Loucy (cell line): ENCODE data around the gene PET100.
"Not testable (repeated sequence)": the region's sequence is repeated elsewhere in the genome, so short reads cannot be mapped to it uniquely, and the experiment has no call there.

Experiments used
- H2AFZ ChIP-seq: fragments of 200-600 bp; sonication (generic); 2 replicates; pipeline ENCODE4 v1.6.0; 2016; ENCODE audit warnings: antibody characterized with exemption, mild to moderate bottlenecking, low read length, moderate library complexity
- H3F3A ChIP-seq: fragments of 200-600 bp; 2 replicates; pipeline ENCODE4 v1.6.0; 2016; ENCODE audit warnings: antibody characterized with exemption, low read depth, mild to moderate bottlenecking
- H3K27me3 ChIP-seq: fragments of 200-600 bp; sonication (generic); 2 replicates; pipeline ENCODE4 v1.6.1; 2014; ENCODE audit warnings: low read length, mild to moderate bottlenecking; ENCODE audit not compliant: insufficient read depth, poor library complexity, severe bottlenecking
- H3K36me3 ChIP-seq: fragments of 200-600 bp; sonication (generic); 2 replicates; pipeline ENCODE4 v1.6.1; 2016; ENCODE audit warnings: low read length; ENCODE audit not compliant: insufficient read depth
- H3K4me1 ChIP-seq: fragments of 200-600 bp; sonication (generic); 2 replicates; pipeline ENCODE4 v1.5.1; 2014; ENCODE audit warnings: low read length, mild to moderate bottlenecking; ENCODE audit not compliant: insufficient read depth, poor library complexity, severe bottlenecking
- H3K4me2 ChIP-seq: fragments of 200-600 bp; sonication (generic); 2 replicates; pipeline ENCODE4 v1.6.0; 2014; ENCODE audit warnings: antibody characterized with exemption, low read length, low read depth, mild to moderate bottlenecking; ENCODE audit not compliant: poor library complexity, severe bottlenecking
- H3K4me3 ChIP-seq: fragments of 200-600 bp; sonication (generic); 2 replicates; pipeline ENCODE4 v1.5.1; 2014; ENCODE audit warnings: low read length, mild to moderate bottlenecking, mixed read lengths; ENCODE audit not compliant: poor library complexity, severe bottlenecking
- H3K79me2 ChIP-seq: fragments of 200-600 bp; sonication (generic); 2 replicates; pipeline ENCODE4 v1.6.1; 2014; ENCODE audit warnings: low read length; ENCODE audit not compliant: insufficient read depth
- H3K9ac ChIP-seq: fragments of 200-600 bp; sonication (generic); 2 replicates; pipeline ENCODE4 v1.6.0; 2014; ENCODE audit warnings: mild to moderate bottlenecking, low read depth, low read length, moderate library complexity; ENCODE audit not compliant: poor library complexity, severe bottlenecking
- H3K9me2 ChIP-seq: fragments of 200-600 bp; sonication (generic); replicated peaks from 2 replicates; pipeline ENCODE4 v1.6.1; 2016; ENCODE audit warnings: low read depth, low read length, mixed read lengths
- H3K9me3 ChIP-seq: fragments of 200-600 bp; sonication (generic); 2 replicates; pipeline ENCODE4 v1.6.1; 2014; ENCODE audit warnings: mild to moderate bottlenecking, antibody characterized with exemption, low read length, low read depth; ENCODE audit not compliant: insufficient read depth
- H4K20me1 ChIP-seq: fragments of 200-600 bp; sonication (generic); 2 replicates; pipeline ENCODE4 v1.6.0; 2014; ENCODE audit warnings: antibody characterized with exemption, low read length, mild to moderate bottlenecking; ENCODE audit not compliant: insufficient read depth, poor library complexity, severe bottlenecking
- CTCF ChIP-seq: fragments of 200-600 bp; sonication (generic); conservative IDR thresholded peaks from 2 replicates; pipeline ENCODE4 v1.5.1; 2014; ENCODE audit warnings: mild to moderate bottlenecking, antibody characterized with exemption, low read length
- EZH2phosphoT487 ChIP-seq: fragments of 200-600 bp; IDR thresholded peaks from 2 replicates; pipeline ENCODE4 v1.6.1; 2018; ENCODE audit warnings: antibody characterized with exemption, mild to moderate bottlenecking, moderate library complexity, borderline replicate concordance

Gene PET100

GRCh38 chr19:7641290-7642276 lies 12.0 kb downstream of the PET100 start:
- Histone ChIP-seq H3K36me3 (no peaks in the 10 kb centered on the region), H3K4me3 (no peak overlapping the region)

GRCh38 chr19:7642295-7643030 lies 12.9 kb downstream of the PET100 start:
- no peaks in the 10 kb centered on the region for H3K9me2 ChIP-seq
- no peak overlapping the region for H3K9ac ChIP-seq
- H4K20me1 ChIP-seq = no peaks in the 10 kb centered on the region
- no peaks in the 10 kb centered on the region for H3K9me3 ChIP-seq
- no peaks in the 10 kb centered on the region for H3K27me3 ChIP-seq
- H3K79me2 ChIP-seq = no peaks in the 10 kb centered on the region
- no peak overlapping the region for H3K4me3 ChIP-seq
- no peaks in the 10 kb centered on the region for H3K36me3 ChIP-seq
- TF ChIP-seq CTCF = no peak
- no peak for TF ChIP-seq EZH2phosphoT487
- no peaks in the 10 kb centered on the region for H3K4me1 ChIP-seq
- no peak overlapping the region for H3K4me2 ChIP-seq
- H2AFZ ChIP-seq = no peak overlapping the region
- no peaks in the 10 kb centered on the region for H3F3A ChIP-seq

More at GRCh38 chr19:7641290-7642276, 12.0 kb downstream of the PET100 start:
- Histone ChIP-seq H3K27me3 (no peaks in the 10 kb centered on the region), H4K20me1 (no peaks in the 10 kb centered on the region), H3K9me2 (no peaks in the 10 kb centered on the region), H3K79me2 (no peaks in the 10 kb centered on the region), H3K9ac (no peak overlapping the region), H3K9me3 (no peaks in the 10 kb centered on the region), H3F3A (no peaks in the 10 kb centered on the region), H3K4me1 (no peaks in the 10 kb centered on the region), H3K4me2 (no peak overlapping the region), H2AFZ (no peak overlapping the region)
- no peak for TF ChIP-seq EZH2phosphoT487
- no peak; the same call in 1 of the 2 replicates for TF ChIP-seq CTCF

GRCh38 chr19:7643031-7643415 lies 13.4 kb downstream of the PET100 start:
- Histone ChIP-seq H3K27me3 (no peaks in the 10 kb centered on the region), H3K9ac (no peak overlapping the region), H3K4me2 (no peak overlapping the region), H3K36me3 (no peaks in the 10 kb centered on the region), H3K4me1 (no peaks in the 10 kb centered on the region), H3K79me2 (no peaks in the 10 kb centered on the region), H3K9me3 (no peaks in the 10 kb centered on the region), H3K9me2 (no peaks in the 10 kb centered on the region), H3F3A (no peaks in the 10 kb centered on the region), H2AFZ (no peak overlapping the region), H4K20me1 (no peaks in the 10 kb centered on the region), H3K4me3 (no peak overlapping the region)
- TF ChIP-seq EZH2phosphoT487 (no peak), CTCF (no peak)

GRCh38 chr19:7643629-7644549 lies 14.3 kb downstream of the PET100 start:
- not testable (repeated sequence) for H3K9me3 ChIP-seq, H3K4me1 ChIP-seq, H3K4me2 ChIP-seq, H3K79me2 ChIP-seq, H3K4me3 ChIP-seq, H3F3A ChIP-seq, H3K27me3 ChIP-seq, H4K20me1 ChIP-seq, H3K9ac ChIP-seq, H3K9me2 ChIP-seq, H3K36me3 ChIP-seq, H2AFZ ChIP-seq
